Measurements from ENCODE around the gene LGALS13. TPM values are rescaled to one million over a fixed set of nuclear protein-coding genes. Genes with fewer than 3 reads are reported as not detected.

Gene LGALS13
- total RNA-seq, 1 experiment from 2014 or later, result not detected

GRCh38 chr19:39641773-39642172 is 39.4 kb downstream of the LGALS13 start:
- Histone ChIP-seq H3K4me1 (ENCODE audit: insufficient read depth, low read length) (no peaks in the 10 kb centered on the region), H3K9ac (ENCODE audit: extremely low read depth, insufficient read length, low read length) (no peak overlapping the region), H3K27me3 (ENCODE audit: insufficient read depth, low read length) (no peaks in the 10 kb centered on the region), H2AK5ac (ENCODE audit: insufficient read length, low read length) (no peak overlapping the region), H4K8ac (replicated peaks; ENCODE audit: insufficient read length, low read depth, low read length) (no peak overlapping the region), H3K9me3 (ENCODE audit: control insufficient read depth, low read depth, low read length) (no peaks in the 10 kb centered on the region), H4K5ac (ENCODE audit: insufficient read length, low read depth, low read length) (no peak overlapping the region), H2BK20ac (ENCODE audit: low read depth, low read length, poor library complexity, severe bottlenecking) (no peak overlapping the region), H3T11ph (ENCODE audit: low read length) (no peak overlapping the region), H4K91ac (ENCODE audit: insufficient read length, low read depth, low read length) (no peak overlapping the region), H3K14ac (ENCODE audit: insufficient read depth, low read length) (no peak overlapping the region), H3K4ac (ENCODE audit: low read depth, low read length) (no peak overlapping the region), H2BK12ac (ENCODE audit: insufficient read length, low read depth, low read length) (no peak overlapping the region), H4K20me1 (ENCODE audit: control insufficient read depth, insufficient read depth, insufficient read length) (no peaks in the 10 kb centered on the region), H3K56ac (ENCODE audit: insufficient read length, low read depth, low read length) (no peak overlapping the region), H2BK15ac (ENCODE audit: low read depth, low read length) (no peak overlapping the region), H3K23me2 (ENCODE audit: insufficient read length, low read depth, low read length, poor library complexity, severe bottlenecking) (no peaks in the 10 kb centered on the region), H3K4me2 (ENCODE audit: insufficient read depth, insufficient read length, low read length) (no peak overlapping the region), H3K23ac (ENCODE audit: insufficient read length, low read depth, low read length) (no peak overlapping the region), H3K79me2 (ENCODE audit: insufficient read depth, low read length) (no peaks in the 10 kb centered on the region), H2BK5ac (ENCODE audit: insufficient read length, low read length) (no peak overlapping the region), H3K79me1 (ENCODE audit: insufficient read depth, low read depth, low read length, poor library complexity, severe bottlenecking) (no peaks in the 10 kb centered on the region), H2BK120ac (ENCODE audit: low read depth, low read length, poor library complexity, severe bottlenecking) (no peak overlapping the region), H3K18ac (ENCODE audit: insufficient read length, low read depth, low read length) (no peak overlapping the region), H2AFZ (ENCODE audit: low read length) (no peak overlapping the region), H3K27ac (ENCODE audit: insufficient read length, low read depth, low read length) (no peak overlapping the region)
- H3K36me3 Mint-ChIP-seq (ENCODE audit: insufficient read depth in 1 of 3, low read depth in 3 of 3), result no peaks in the 10 kb centered on the region
- H3K27ac Mint-ChIP-seq, result no peak overlapping the region
- WGBS (ENCODE audit: extremely low coverage, insufficient read length, low lambda C conversion rate), result no CpG with 5 or more reads among the region's 1 CpG
- no peak for TF ChIP-seq CTCF (conservative IDR thresholded peaks at IDR 0.05)
- peaks cover 0 to 7% of the 10 kb centered on the region in 2 experiments; a peak in 2 of 5 replicates for H3K9me3 Mint-ChIP-seq
- peaks cover 77% of the 10 kb centered on the region for H3K27me3 Mint-ChIP-seq (ENCODE audit: low read depth)
- H3K4me3 Mint-ChIP-seq, result no peak overlapping the region
- H3K4me1 Mint-ChIP-seq, result no peaks in the 10 kb centered on the region
- no peak for DNase-seq
